Lower leg skin (tissue), 4 donors: ENCODE results near the gene QSER1. TPM values are rescaled to one million over a fixed set of nuclear protein-coding genes. Genes with fewer than 3 reads are reported as not detected.

Source experiments
- DNase-seq, 2 donors: peaks; one replicate each; pipeline ENCODE4 v3.0.0-alpha.2; 2019; ENCODE audit warnings: low spot score in 2 of 2
- H3K4me3 ChIP-seq: fragments of 200-600 bp; sonication (generic); 2 replicates; pipeline ENCODE4 v1.5.1; 2017; ENCODE audit warnings: mild to moderate bottlenecking, low read depth; ENCODE audit not compliant: poor library complexity, severe bottlenecking
- POLR2A ChIP-seq, 2 donors: fragments of 450-650 bp; IDR thresholded peaks; one replicate each; pipeline ENCODE4 v1.6.1; 2016 to 2017; ENCODE audit warnings: antibody characterized with exemption in 2 of 2, mild to moderate bottlenecking in 1 of 2, moderate library complexity in 1 of 2
- WGBS, 2 donors: methylation state at CpG; one replicate each; pipeline ENCODE4 v1.1.5; 2018; 5-methylcytosine and 5-hydroxymethylcytosine counted together
- intact Hi-C: fragments of 100-400 bp; cut with DNase I; formaldehyde crosslinking; loops from one replicate; pipeline ENCODE4 v1.15.0; 2023; ENCODE audit warnings: low total_unique reads
- total RNA-seq, 4 donors: library from RNA; depleted of rRNA; stranded (reverse); fragments of >200 nt; gene quantifications; one replicate each; pipeline ENCODE4 v1.1.0, GENCODE V29; 2016
- TF ChIP-seq, protein P1 (sequence below), 3 donors: fragments of 450-650 bp; IDR thresholded peaks; one replicate each; pipeline ENCODE4 v1.5.1; 2016; ENCODE audit warnings: antibody characterized with exemption in 3 of 3, mild to moderate bottlenecking in 3 of 3, moderate library complexity in 2 of 3

QSER1 gene
- total RNA-seq, 4 donors from 2014 or later = 27.8 to 34.2 (median 32.1) TPM

DNA sequence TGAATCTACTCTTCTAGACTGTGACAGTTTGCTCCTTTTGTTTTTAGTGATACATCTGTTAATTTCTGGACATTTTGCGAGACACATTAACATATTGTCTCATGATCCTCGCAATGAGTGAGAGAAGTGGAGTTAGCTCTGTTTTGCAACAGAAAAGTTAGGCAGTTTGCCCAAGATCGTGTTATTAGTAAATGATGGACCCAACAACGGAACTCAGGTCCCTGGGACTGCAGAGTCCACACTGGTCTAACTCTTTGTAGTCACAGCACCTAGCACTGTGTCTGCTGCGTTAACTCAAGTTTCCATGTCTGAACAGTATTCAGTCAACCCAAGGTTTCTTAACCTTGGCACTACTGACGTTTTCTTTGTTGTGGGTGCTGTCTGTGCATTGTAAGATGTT is 126.2 kb downstream of the QSER1 start:
- intact Hi-C loops = no loop called here
- 89 to 91% methylated on average over 6 of the region's 6 CpGs for WGBS, 2 donors
- DNase-seq = no peak
- H3K4me3 ChIP-seq = no peak overlapping the region
- no peak for TF ChIP-seq POLR2A (IDR thresholded peaks at IDR 0.05)
- TF ChIP-seq, protein P1, sequence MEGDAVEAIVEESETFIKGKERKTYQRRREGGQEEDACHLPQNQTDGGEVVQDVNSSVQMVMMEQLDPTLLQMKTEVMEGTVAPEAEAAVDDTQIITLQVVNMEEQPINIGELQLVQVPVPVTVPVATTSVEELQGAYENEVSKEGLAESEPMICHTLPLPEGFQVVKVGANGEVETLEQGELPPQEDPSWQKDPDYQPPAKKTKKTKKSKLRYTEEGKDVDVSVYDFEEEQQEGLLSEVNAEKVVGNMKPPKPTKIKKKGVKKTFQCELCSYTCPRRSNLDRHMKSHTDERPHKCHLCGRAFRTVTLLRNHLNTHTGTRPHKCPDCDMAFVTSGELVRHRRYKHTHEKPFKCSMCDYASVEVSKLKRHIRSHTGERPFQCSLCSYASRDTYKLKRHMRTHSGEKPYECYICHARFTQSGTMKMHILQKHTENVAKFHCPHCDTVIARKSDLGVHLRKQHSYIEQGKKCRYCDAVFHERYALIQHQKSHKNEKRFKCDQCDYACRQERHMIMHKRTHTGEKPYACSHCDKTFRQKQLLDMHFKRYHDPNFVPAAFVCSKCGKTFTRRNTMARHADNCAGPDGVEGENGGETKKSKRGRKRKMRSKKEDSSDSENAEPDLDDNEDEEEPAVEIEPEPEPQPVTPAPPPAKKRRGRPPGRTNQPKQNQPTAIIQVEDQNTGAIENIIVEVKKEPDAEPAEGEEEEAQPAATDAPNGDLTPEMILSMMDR (IDR thresholded peaks at IDR 0.05) = no peak

DNA sequence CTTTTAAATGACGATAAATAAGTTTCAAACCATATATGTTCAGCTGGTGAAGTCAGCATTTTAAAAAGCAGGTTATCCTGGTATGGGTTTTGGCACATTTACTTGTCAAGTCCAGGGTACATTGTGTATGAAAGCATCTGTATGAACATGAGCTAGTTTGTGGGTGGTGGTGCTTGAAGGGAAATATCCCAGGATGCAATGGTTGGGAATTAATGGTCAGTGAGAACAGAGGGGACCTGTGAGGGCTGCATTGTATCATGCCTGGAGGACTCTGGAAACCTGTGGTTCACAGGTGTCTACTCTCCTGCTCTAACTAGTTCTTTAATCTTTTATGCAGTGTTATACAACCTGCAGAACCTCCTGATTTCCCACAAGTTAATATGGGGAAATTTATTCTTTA is 128.9 kb downstream of the QSER1 start:
- intact Hi-C loops = no loop called here
- DNase-seq = no peak
- no peak overlapping the region for H3K4me3 ChIP-seq
- WGBS, 2 donors = 63 to 79% methylated on average over 1 of the region's 1 CpG
- no peak for TF ChIP-seq POLR2A (IDR thresholded peaks at IDR 0.05)
- TF ChIP-seq, protein P1 (IDR thresholded peaks at IDR 0.05) = no peak

DNA sequence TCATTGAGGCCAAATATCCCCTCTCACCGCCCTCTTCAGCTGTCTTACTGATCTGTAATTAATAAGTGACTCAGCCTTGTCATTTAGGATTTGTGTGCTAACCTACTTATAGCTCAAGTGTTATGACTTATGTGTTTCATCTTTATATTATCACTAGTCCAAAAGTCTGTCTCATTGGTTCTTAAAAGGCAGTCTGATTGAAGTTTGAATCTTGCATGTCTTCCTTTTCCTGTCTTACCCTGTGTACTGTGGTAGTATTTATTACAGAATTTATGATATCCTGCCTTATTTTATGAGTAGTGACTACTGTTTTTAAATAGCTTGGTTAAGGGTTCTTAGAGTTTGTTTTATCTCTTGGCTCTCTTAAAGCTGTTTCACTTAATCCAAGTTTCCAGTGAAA is 129.3 kb downstream of the QSER1 start:
- intact Hi-C loops = no loop called here
- TF ChIP-seq, protein P1 (IDR thresholded peaks at IDR 0.05) = no peak
- no peak for TF ChIP-seq POLR2A (IDR thresholded peaks at IDR 0.05)
- 42 to 52% methylated on average over 1 of the region's 1 CpG for WGBS, 2 donors
- no peak for DNase-seq
- H3K4me3 ChIP-seq = no peak overlapping the region

DNA sequence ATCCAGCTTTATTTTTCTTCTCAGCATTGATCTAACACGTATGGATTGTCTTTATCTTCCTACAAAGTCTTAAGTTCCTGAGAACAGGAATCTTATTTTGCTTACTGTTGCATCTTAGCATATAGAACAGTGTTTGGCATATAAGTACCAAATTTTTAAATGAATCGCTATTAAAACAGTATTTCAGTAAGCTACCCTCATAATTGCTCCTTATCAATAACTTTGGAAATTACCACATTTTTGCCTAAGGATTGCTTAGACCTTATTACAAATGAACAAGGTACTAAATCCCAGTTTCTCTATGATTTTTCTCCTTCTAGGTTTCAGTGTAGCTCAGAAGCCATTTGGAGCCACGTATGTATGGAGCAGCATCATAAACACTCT is 132.7 kb downstream of the QSER1 start:
- H3K4me3 ChIP-seq = no peak overlapping the region
- no peak for DNase-seq
- 87 to 95% methylated on average over 3 of the region's 3 CpGs for WGBS, 2 donors
- TF ChIP-seq, protein P1 (IDR thresholded peaks at IDR 0.05) = no peak
- TF ChIP-seq POLR2A (IDR thresholded peaks at IDR 0.05) = no peak
- intact Hi-C loops = no loop called here

DNA sequence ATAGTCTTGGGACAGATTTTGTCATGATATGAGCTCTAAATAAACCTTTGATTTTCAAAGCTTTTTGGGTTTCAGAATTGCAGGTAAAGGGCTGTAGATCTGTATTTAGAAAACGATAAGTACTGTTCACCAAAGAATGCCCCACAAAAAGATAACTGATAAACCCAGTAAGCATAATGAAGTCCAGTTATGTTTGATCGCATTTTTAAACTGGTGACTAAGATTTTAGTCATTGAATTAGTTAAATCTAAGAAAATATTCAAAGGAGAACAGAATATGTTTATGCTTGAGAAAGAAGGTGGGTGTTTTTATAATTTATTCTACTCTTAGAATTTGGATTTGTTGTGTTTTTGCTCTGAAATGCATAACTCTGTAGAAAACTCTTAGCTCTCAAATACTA is 134.6 kb downstream of the QSER1 start:
- TF ChIP-seq, protein P1 (IDR thresholded peaks at IDR 0.05) = no peak
- TF ChIP-seq POLR2A (IDR thresholded peaks at IDR 0.05) = no peak
- intact Hi-C loops = no loop called here
- WGBS, 2 donors = 84 to 92% methylated on average over 2 of the region's 2 CpGs
- no peak for DNase-seq
- no peak overlapping the region for H3K4me3 ChIP-seq

DNA sequence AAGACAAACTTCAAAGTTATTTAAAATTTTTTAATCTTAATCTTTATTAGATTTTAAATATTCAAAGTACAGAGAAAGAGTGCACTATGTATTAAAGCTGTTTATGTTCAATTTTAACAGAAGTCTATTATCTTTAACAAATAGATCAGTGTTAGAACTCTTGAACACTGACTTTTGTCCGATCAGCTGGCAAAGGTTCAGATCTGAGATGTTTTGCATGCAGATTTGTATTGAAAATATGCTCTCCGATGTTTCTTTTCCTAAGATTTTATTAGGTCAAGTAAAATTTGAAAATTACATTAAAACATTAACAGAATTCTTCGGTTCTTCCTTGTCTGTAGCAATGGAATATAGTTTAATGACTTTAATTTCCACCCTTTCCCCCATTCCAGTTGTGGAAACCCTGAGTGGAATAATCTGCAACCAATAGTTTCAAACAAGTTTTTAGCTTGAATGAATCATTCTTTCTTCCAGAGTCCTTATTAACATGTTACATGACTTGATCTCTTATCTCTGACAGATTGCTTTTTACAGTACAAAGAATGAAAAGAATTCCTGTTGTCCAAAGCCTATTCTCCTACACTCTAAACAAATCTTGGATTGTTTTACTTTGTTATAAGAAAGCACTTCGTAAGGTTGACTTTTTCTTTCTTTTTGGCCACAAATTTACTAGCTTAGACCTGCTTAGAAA is 135.4 kb downstream of the QSER1 start:
- intact Hi-C loops = no loop called here
- no peak for DNase-seq
- no peak overlapping the region for H3K4me3 ChIP-seq
- no peak for TF ChIP-seq POLR2A (IDR thresholded peaks at IDR 0.05)
- TF ChIP-seq, protein P1 (IDR thresholded peaks at IDR 0.05) = no peak
- WGBS, 2 donors = 62 to 71% methylated on average over 4 of the region's 4 CpGs
